HFFc6 (cell line): ENCODE measurements around the gene INF2. TPM values are rescaled to one million over a fixed set of nuclear protein-coding genes. Genes with fewer than 3 reads are reported as not detected.

ENCODE experiments used
- DNase-seq: peaks from one replicate; pipeline ENCODE4 v3.0.0-alpha.2; 2018
- H3K27ac Mint-ChIP-seq: 2 replicates; pipeline ENCODE4 v1.8.0; 2020; ENCODE audit warnings: mild to moderate bottlenecking, mixed read lengths
- H3K27me3 Mint-ChIP-seq: 2 replicates; pipeline ENCODE4 v1.8.0; 2021; ENCODE audit warnings: mild to moderate bottlenecking, moderate library complexity, mixed read lengths; ENCODE audit not compliant: insufficient read depth
- H3K36me3 Mint-ChIP-seq: 2 replicates; pipeline ENCODE4 v1.8.0; 2021; ENCODE audit warnings: low read depth, mixed read lengths
- H3K4me1 Mint-ChIP-seq: 2 replicates; pipeline ENCODE4 v1.8.0; 2020; ENCODE audit warnings: low read depth, mixed read lengths
- H3K4me3 Mint-ChIP-seq: 2 replicates; pipeline ENCODE4 v1.8.0; 2020; ENCODE audit warnings: mild to moderate bottlenecking, moderate library complexity, mixed read lengths
- H3K9me3 Mint-ChIP-seq: 2 replicates; pipeline ENCODE4 v1.8.0; 2020; ENCODE audit warnings: mild to moderate bottlenecking, mixed read lengths
- total RNA-seq, 6 experiments: library from RNA; stranded (reverse); fragmentation: NEBNext Ultra II Directional; extraction: Animal tissue kit (Norgen Biotek cat#: 25700); gene quantifications; 2 replicates in 1 of 6; 3 replicates in 5 of 6; pipeline ENCODE4 v1.2.3, GENCODE V29; 2021
- TF ChIP-seq, protein P1 (sequence below): fragments of 200-600 bp; sonication (generic); IDR thresholded peaks from 2 replicates; pipeline ENCODE4 v1.5.0; 2021; ENCODE audit warnings: antibody characterized with exemption, mild to moderate bottlenecking

The INF2 gene
- total RNA-seq, 6 experiments from 2014 or later, result 111 to 121 (median 116) TPM

DNA sequence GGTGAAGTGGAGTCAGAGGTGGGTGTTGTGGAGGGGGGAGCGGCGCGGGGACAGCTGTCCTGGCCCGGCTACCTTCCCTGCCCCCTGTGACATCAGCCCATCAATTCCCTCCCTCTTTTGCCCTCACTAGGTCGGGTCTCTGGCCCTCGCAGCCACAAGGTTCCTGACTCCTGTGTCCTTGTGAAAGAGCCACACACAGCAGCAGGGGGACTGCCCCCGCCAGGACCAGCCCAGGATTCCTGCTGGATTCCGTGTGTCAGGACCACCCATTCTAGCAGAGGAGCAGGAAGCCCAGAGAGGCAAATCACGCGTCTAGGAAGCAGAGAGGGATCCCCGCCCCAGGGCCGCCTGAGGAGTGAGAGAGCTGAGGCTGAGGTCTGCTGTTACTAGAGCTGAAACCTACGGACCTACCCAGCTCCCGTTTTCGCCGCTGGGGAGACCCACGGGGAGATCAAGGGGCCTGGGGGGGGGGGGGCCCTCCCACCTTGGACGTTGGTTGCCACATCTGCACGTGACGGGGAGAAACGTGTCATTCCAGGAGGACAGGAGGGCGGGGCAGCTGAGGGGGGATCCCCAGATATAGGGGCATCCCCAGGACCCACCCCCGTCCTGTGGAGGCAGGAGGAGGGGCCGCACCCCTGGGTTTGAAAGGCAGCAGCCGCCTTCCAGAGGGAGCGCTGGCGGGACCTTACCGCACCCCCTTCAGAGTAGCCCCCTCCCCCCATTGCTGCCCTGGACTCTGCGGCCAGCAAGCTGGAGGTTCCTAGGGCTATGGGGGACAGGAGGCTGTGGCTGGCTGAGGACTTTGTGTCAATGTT lies 12.5 kb upstream of the INF2 start:
- peak overlapping the region; percentile 79 for H3K4me3 Mint-ChIP-seq
- no peaks in the 10 kb centered on the region for H3K9me3 Mint-ChIP-seq
- DNase-seq, result no peak
- no peaks in the 10 kb centered on the region for H3K36me3 Mint-ChIP-seq
- peak overlapping the region; percentile 92 for H3K27ac Mint-ChIP-seq
- H3K27me3 Mint-ChIP-seq, result peaks cover 3% of the 10 kb centered on the region
- peaks cover 33% of the 10 kb centered on the region for H3K4me1 Mint-ChIP-seq
- TF ChIP-seq, protein P1, sequence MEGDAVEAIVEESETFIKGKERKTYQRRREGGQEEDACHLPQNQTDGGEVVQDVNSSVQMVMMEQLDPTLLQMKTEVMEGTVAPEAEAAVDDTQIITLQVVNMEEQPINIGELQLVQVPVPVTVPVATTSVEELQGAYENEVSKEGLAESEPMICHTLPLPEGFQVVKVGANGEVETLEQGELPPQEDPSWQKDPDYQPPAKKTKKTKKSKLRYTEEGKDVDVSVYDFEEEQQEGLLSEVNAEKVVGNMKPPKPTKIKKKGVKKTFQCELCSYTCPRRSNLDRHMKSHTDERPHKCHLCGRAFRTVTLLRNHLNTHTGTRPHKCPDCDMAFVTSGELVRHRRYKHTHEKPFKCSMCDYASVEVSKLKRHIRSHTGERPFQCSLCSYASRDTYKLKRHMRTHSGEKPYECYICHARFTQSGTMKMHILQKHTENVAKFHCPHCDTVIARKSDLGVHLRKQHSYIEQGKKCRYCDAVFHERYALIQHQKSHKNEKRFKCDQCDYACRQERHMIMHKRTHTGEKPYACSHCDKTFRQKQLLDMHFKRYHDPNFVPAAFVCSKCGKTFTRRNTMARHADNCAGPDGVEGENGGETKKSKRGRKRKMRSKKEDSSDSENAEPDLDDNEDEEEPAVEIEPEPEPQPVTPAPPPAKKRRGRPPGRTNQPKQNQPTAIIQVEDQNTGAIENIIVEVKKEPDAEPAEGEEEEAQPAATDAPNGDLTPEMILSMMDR, result no peak

DNA sequence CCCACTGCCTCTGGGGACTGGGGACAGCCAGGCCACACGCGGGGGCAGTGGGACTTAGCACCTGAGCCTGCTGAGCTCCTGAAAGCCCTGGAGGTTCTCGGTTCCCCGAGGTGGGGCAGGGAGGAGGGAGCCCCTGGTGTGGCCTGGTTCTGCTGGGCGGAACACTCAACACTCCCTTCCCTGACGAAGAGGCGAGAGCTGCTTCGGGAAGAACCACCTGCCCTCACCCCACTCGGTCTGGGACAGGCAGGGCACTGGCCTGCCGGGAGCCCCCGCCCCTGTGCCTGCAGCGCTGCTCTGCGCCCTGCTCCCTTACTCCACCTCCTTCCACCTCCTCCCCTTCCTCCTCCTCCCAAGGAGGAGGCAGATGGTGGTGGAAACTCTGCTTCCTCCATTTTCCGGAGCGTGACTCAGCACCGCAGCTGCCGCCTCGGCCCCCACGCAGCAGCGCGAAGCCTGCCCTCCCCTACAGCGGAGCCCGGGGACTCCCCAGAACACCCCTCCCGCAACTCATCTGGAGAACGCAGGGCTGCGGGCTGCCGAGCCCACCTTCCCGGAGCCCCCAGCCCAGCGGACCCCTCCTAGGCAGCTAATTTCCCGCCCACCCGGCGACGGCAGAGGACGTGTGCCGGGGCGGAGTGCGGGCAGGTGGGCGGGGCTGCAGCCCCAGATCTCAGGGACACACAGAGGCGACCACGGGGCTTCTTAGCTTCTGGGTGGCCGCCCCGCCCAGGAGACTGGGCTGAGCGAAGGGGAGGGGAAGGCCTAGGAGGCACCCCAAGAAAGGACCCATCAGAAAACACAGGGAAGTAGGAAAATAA lies 11.7 kb upstream of the INF2 start:
- TF ChIP-seq, protein P1, result no peak
- Mint-ChIP-seq H3K36me3 (no peaks in the 10 kb centered on the region), H3K4me1 (peaks cover 41% of the 10 kb centered on the region), H3K27ac (peak overlapping the region; percentile 92), H3K9me3 (no peaks in the 10 kb centered on the region), H3K27me3 (peaks cover 3% of the 10 kb centered on the region), H3K4me3 (peak overlapping the region; percentile 79)
- peak; percentile 66 for DNase-seq

DNA sequence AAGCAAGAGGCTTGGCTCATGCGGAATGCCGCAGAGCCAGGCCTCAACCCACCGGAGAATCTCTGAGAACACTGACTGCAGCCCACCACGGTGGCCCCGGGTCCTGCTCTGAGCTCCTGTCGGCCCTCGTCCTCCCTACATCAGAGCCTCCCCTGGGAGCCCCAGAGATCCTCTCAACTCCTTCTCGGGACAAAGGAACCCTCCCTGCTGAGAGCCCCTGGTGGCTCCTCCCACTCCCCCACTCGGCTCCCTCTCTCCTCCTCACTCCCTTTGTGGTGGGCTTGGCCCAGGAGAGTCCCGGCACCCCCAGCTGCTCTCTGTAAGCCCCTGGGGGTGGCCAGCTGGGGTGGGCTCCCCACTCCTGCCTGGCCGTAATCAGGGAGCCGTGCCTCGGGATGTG lies 11.1 kb upstream of the INF2 start:
- Mint-ChIP-seq H3K27me3 (peaks cover 3% of the 10 kb centered on the region), H3K9me3 (no peaks in the 10 kb centered on the region), H3K36me3 (peaks cover under 1% of the 10 kb centered on the region; the same call in 1 of the 2 replicates), H3K4me3 (peak overlapping the region; percentile 79), H3K27ac (peak overlapping the region; percentile 92), H3K4me1 (peaks cover 47% of the 10 kb centered on the region)
- TF ChIP-seq, protein P1, result no peak
- no peak for DNase-seq

DNA sequence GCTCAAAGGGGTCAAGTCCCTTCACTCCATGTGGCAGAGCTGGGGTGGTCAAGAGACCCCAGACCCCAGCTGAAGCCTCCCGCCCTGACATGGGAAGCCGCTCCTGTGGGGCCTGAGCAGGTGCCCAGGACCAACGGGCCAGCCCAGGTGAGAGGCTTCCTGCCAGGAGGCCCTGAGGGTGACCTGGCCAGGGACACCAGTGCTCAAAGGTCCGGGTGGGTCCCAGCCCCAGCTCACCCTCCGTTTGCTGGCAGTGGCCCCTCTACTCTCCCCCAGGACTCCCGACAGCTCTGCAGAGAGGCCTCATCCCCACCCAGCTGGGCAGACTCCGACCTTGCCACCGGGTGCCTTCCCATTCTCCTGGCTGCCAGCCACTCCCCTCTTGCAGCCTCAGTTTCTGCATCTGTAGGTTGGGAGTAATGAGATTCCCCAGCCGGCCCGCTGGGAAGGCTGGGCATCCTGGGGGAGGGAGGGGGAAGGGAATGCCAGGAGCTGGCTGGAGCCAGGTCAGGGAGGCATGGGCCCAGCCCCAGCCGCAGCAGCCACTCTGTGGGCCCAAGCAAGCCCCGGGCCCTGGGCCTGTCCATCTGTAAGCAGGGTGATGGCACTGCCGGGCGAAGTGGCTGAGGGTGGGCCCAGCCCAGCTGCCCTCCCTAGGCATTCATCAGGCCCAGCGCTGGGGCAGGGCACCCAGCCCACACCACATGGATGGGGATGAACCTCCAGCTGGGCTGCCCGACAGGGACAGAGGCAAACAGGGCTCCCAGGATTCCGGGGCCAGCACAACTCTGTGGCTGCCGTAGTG lies 10.3 kb upstream of the INF2 start:
- peaks cover 3% of the 10 kb centered on the region for H3K27me3 Mint-ChIP-seq
- H3K36me3 Mint-ChIP-seq, result peaks cover 5% of the 10 kb centered on the region; the same call in 1 of the 2 replicates
- H3K4me3 Mint-ChIP-seq, result no peak overlapping the region
- no peak for DNase-seq
- H3K9me3 Mint-ChIP-seq, result no peaks in the 10 kb centered on the region
- TF ChIP-seq, protein P1, result no peak
- H3K27ac Mint-ChIP-seq, result peak overlapping the region; percentile 92
- H3K4me1 Mint-ChIP-seq, result peaks cover 52% of the 10 kb centered on the region
